T-helper 2 cell treated with Interferon-gamma antibody and Interleukin-4, amounts not matched to agents 5 μg/mL and 100 μg/mL, for 36 hours (primary cell): ENCODE measurements around the gene OR6C2.
"Not testable (repeated sequence)": the region's sequence is repeated elsewhere in the genome, so short reads cannot be mapped to it uniquely, and the experiment has no call there.

Source experiments
- DNase-seq: peaks from one replicate; pipeline ENCODE4 v3.0.0; 2021; ENCODE audit warnings: low spot score
- H3K27ac Mint-ChIP-seq: one replicate; pipeline ENCODE4 v1.8.0; 2021; ENCODE audit warnings: mild to moderate bottlenecking, mixed read lengths
- H3K27me3 Mint-ChIP-seq: one replicate; pipeline ENCODE4 v1.8.0; 2021; ENCODE audit warnings: low read depth, mixed read lengths
- H3K36me3 Mint-ChIP-seq: one replicate; pipeline ENCODE4 v1.8.0; 2021; ENCODE audit warnings: low read depth, mixed read lengths
- H3K4me1 Mint-ChIP-seq: one replicate; pipeline ENCODE4 v1.8.0; 2021; ENCODE audit warnings: low read depth, mixed read lengths
- H3K4me3 Mint-ChIP-seq: one replicate; pipeline ENCODE4 v1.8.0; 2022; ENCODE audit warnings: mild to moderate bottlenecking, moderate library complexity, mixed read lengths
- H3K9me3 Mint-ChIP-seq: one replicate; pipeline ENCODE4 v1.8.0; 2021; ENCODE audit warnings: mixed read lengths

The OR6C2 gene

GRCh38 chr12:55441233-55441632, 2.6 kb upstream of the OR6C2 start:
- H3K36me3 Mint-ChIP-seq, H3K4me3 Mint-ChIP-seq, H3K9me3 Mint-ChIP-seq, H3K4me1 Mint-ChIP-seq, DNase-seq, H3K27me3 Mint-ChIP-seq, H3K27ac Mint-ChIP-seq: not testable (repeated sequence)

DNA sequence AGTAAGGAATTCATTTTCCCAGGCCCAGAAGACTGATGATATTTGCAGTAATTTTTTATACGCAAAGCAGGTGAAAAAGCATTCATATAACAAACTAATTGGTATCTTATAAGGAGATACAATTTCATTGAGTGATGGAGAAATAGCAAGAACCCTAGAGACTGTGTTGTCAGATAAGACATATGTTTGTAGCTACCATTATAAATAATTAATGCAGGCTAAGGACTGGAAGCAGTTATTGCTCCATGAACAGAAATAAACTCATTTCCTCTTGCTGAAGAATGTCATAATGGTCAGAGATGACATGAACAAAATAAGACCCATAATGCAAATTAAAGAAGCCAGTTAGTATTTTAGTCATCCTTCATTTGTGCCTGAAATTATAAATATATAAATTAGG, 1.5 kb downstream of the OR6C2 start:
- Mint-ChIP-seq H3K36me3 (no peaks in the 10 kb centered on the region), H3K27me3 (no peaks in the 10 kb centered on the region), H3K4me1 (no peaks in the 10 kb centered on the region), H3K27ac (no peak overlapping the region), H3K9me3 (peaks cover 7% of the 10 kb centered on the region), H3K4me3 (no peak overlapping the region)
- no peak for DNase-seq

DNA sequence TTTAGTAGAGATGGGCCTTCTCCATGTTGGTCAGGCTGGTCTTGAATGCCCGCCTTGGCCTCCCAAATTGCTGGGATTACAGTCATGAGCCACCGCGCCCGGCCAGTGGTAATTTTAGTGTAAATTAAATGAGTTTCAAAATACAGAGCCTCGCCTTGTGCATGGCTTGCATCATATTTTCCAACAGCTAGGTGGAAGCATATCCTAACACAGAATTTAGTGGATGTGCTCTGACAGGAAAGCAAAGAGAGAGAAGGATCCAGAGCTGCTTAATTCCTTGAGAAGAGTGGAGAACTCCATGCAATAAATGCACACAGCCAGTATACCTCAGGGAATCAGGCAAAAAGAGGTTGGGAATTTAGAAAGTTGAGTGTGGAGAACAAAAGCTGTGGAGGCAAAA, 2.5 kb downstream of the OR6C2 start:
- no peaks in the 10 kb centered on the region for H3K4me1 Mint-ChIP-seq
- no peak overlapping the region for H3K27ac Mint-ChIP-seq
- no peaks in the 10 kb centered on the region for H3K27me3 Mint-ChIP-seq
- DNase-seq: no peak
- no peak overlapping the region for H3K4me3 Mint-ChIP-seq
- H3K9me3 Mint-ChIP-seq: peaks cover 6% of the 10 kb centered on the region
- no peaks in the 10 kb centered on the region for H3K36me3 Mint-ChIP-seq

DNA sequence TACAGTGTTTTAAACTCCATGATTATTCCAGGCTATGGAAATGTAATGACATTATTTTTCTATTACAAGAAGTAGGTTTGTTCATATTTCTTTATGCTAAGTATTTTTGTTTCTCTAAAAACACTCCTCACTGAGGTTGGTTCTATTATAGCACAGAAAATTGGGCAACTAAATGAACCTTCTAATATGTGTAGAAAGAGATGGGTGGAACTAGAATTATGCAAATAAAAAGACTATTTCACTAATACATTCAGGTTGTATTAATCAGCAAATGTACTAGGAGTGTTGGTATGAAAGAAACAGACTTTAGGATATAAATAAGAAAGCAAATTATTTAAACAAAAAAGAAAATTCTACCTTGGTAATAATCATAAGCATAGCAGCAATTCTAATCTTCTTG, 4.9 kb downstream of the OR6C2 start:
- DNase-seq: no peak
- H3K36me3 Mint-ChIP-seq: no peaks in the 10 kb centered on the region
- H3K4me3 Mint-ChIP-seq: no peak overlapping the region
- H3K9me3 Mint-ChIP-seq: no peaks in the 10 kb centered on the region
- no peaks in the 10 kb centered on the region for H3K27me3 Mint-ChIP-seq
- no peak overlapping the region for H3K27ac Mint-ChIP-seq
- H3K4me1 Mint-ChIP-seq: no peaks in the 10 kb centered on the region

DNA sequence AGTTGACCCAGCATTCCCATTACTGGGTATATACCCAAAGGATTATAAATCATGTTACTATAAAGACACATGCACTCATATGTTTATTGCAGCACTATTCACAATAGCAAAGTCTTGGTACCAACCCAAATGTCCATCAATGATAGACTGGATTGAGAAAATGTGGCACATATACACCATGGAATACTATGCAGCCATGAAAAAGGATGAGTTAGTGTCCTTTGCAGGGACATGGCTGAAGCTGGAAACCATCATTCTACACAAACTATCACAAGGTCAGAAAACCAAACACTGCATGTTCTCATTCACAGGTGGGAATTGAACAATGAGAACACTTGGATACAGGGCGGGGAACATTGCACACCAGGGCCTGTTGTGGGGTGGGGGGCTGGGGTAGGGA, 21.1 kb downstream of the OR6C2 start:
- H3K4me3 Mint-ChIP-seq, H3K9me3 Mint-ChIP-seq, H3K4me1 Mint-ChIP-seq, H3K36me3 Mint-ChIP-seq, DNase-seq, H3K27me3 Mint-ChIP-seq, H3K27ac Mint-ChIP-seq: not testable (repeated sequence)

- peaks cover 7% of the 10 kb centered on the region for H3K27me3 Mint-ChIP-seq
- H3K9me3 Mint-ChIP-seq: no peaks in the 10 kb centered on the region
- no peaks in the 10 kb centered on the region for H3K4me1 Mint-ChIP-seq
- no peak overlapping the region for H3K4me3 Mint-ChIP-seq
- H3K27ac Mint-ChIP-seq: no peak overlapping the region
- no peak for DNase-seq
- H3K36me3 Mint-ChIP-seq: no peaks in the 10 kb centered on the region
Measured at GRCh38 chr12:55467836-55468235, 24.0 kb downstream of the OR6C2 start.

DNA sequence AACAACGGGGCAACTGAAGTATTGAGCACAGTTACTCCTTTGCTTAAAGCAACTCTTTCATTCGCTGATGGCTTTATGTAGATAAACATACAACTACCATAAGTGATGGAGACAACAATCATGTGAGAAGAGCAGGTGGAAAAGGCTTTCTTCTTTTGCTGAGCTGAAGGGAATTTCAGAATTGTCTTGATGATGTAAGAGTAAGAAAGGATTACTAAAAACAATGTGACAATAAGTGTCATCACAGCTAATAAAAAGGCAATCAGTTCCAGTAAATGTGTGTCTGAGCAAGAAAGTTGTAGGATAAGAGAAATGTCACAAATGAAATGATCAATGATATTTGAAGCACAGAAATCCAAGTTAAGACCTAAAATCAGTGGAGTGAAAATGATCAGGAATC, 25.4 kb downstream of the OR6C2 start:
- DNase-seq: no peak
- Mint-ChIP-seq H3K4me3 (no peak overlapping the region), H3K27me3 (peaks cover 7% of the 10 kb centered on the region), H3K36me3 (no peaks in the 10 kb centered on the region), H3K9me3 (no peaks in the 10 kb centered on the region), H3K4me1 (no peaks in the 10 kb centered on the region), H3K27ac (no peak overlapping the region)

GRCh38 chr12:55470088-55470829, 26.4 kb downstream of the OR6C2 start, which contains the start of gene OR6C70:
TSS of gene OR6C70 (minus strand) at chr12:55470138. CDS start at chr12:55470138, 0 bp downstream.
- no peak within 1 kb of the TSS for H3K4me3 Mint-ChIP-seq
- peaks cover 7% of the 10 kb centered on the region for H3K27me3 Mint-ChIP-seq
- H3K27ac Mint-ChIP-seq: no peak within 1 kb of the TSS
- no peaks in the 10 kb centered on the region for H3K4me1 Mint-ChIP-seq
- H3K36me3 Mint-ChIP-seq: no peaks in the 10 kb centered on the region
- DNase-seq: no peak
- no peaks in the 10 kb centered on the region for H3K9me3 Mint-ChIP-seq

- Mint-ChIP-seq H3K9me3 (no peaks in the 10 kb centered on the region), H3K36me3 (no peaks in the 10 kb centered on the region), H3K27ac (no peak overlapping the region), H3K4me1 (no peaks in the 10 kb centered on the region), H3K27me3 (peaks cover 7% of the 10 kb centered on the region), H3K4me3 (no peak overlapping the region)
- no peak for DNase-seq
Measured at GRCh38 chr12:55472264-55472663, 28.4 kb downstream of the OR6C2 start.

GRCh38 chr12:55479136-55479535, 35.3 kb downstream of the OR6C2 start:
- not testable (repeated sequence) for H3K4me1 Mint-ChIP-seq, H3K27ac Mint-ChIP-seq, H3K27me3 Mint-ChIP-seq, DNase-seq, H3K9me3 Mint-ChIP-seq, H3K36me3 Mint-ChIP-seq, H3K4me3 Mint-ChIP-seq

GRCh38 chr12:55484284-55484683, 40.4 kb downstream of the OR6C2 start:
- H3K36me3 Mint-ChIP-seq, H3K9me3 Mint-ChIP-seq, H3K27me3 Mint-ChIP-seq, H3K4me3 Mint-ChIP-seq, H3K27ac Mint-ChIP-seq, DNase-seq, H3K4me1 Mint-ChIP-seq: not testable (repeated sequence)

GRCh38 chr12:55492078-55492477, 48.2 kb downstream of the OR6C2 start, which contains the start of gene OR6C68:
TSS of gene OR6C68 (plus strand) at chr12:55492378. CDS start at chr12:55492378, 0 bp downstream.
- H3K4me1 Mint-ChIP-seq: no peaks in the 10 kb centered on the region
- no peaks in the 10 kb centered on the region for H3K27me3 Mint-ChIP-seq
- no peak within 1 kb of the TSS for H3K4me3 Mint-ChIP-seq
- no peaks in the 10 kb centered on the region for H3K9me3 Mint-ChIP-seq
- DNase-seq: no peak
- no peak within 1 kb of the TSS for H3K27ac Mint-ChIP-seq
- no peaks in the 10 kb centered on the region for H3K36me3 Mint-ChIP-seq

DNA sequence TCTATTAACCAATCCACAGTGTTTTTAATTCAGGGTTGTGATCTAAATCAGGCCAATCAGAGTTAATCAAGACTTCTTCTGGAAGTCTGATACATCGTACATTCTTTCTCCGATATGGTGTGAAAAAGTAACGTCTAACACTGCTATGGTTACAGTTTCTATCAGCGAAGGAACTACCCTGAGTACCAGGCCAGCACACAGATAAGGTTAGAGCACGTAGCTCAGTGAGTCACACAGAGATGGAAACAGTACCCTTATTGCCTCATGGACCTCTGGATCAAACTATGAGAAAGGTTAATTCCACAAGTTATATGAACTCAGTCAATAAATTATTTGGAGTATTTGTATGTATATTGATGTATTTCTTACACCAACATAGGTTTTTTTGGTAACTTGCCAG, 51.6 kb downstream of the OR6C2 start:
- Mint-ChIP-seq H3K27me3 (peaks cover 5% of the 10 kb centered on the region), H3K36me3 (no peaks in the 10 kb centered on the region), H3K27ac (no peak overlapping the region), H3K4me3 (no peak overlapping the region), H3K4me1 (no peaks in the 10 kb centered on the region), H3K9me3 (no peaks in the 10 kb centered on the region)
- no peak for DNase-seq

DNA sequence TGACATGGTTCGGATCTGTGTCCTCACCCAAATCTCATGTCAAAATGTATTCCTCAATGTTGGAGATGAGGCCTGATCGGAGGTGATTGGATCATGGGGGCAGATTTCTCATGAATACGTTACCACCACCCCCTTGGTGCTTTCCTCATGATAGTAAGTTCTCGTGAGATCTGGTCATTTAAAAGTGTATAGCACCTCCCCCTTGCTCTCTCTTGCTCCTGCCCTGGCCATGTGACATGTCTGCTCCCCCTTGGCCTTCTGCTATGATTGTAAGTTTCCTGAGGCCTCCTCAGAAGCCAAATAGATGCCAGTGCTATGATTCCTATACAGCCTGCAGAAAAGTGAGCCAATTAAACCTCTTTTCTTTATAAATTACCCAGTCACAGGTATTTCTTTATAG, 55.4 kb downstream of the OR6C2 start:
- H3K9me3 Mint-ChIP-seq: no peaks in the 10 kb centered on the region
- no peak overlapping the region for H3K27ac Mint-ChIP-seq
- H3K4me3 Mint-ChIP-seq: no peak overlapping the region
- H3K4me1 Mint-ChIP-seq: no peaks in the 10 kb centered on the region
- no peak for DNase-seq
- no peaks in the 10 kb centered on the region for H3K36me3 Mint-ChIP-seq
- H3K27me3 Mint-ChIP-seq: peaks cover 5% of the 10 kb centered on the region

GRCh38 chr12:55499810-55500252, 56.0 kb downstream of the OR6C2 start:
- no peak overlapping the region for H3K4me3 Mint-ChIP-seq
- DNase-seq: no peak
- H3K9me3 Mint-ChIP-seq: no peaks in the 10 kb centered on the region
- peaks cover 5% of the 10 kb centered on the region for H3K27me3 Mint-ChIP-seq
- H3K36me3 Mint-ChIP-seq: no peaks in the 10 kb centered on the region
- H3K4me1 Mint-ChIP-seq: no peaks in the 10 kb centered on the region
- no peak overlapping the region for H3K27ac Mint-ChIP-seq
